NCI-H2029 (cell line): Measurements from ENCODE around the gene CDHR3.
"Not testable (repeated sequence)": the region's sequence is repeated elsewhere in the genome, so short reads cannot be mapped to it uniquely, and the experiment has no call there.

Experiments
- DNase-seq: peaks from one replicate; lab custom pipeline; 2025; lab: John Stamatoyannopoulos, UW

The CDHR3 gene

GRCh38 chr7:105996860-105997737, 34.0 kb downstream of the CDHR3 start:
- DNase-seq = no peak

- no peak for DNase-seq
Observed at GRCh38 chr7:105999256-105999655, 36.2 kb downstream of the CDHR3 start.

GRCh38 chr7:106001196-106001595, 38.1 kb downstream of the CDHR3 start:
- DNase-seq = no peak

- DNase-seq = no peak
Observed at GRCh38 chr7:106001886-106002285, 38.8 kb downstream of the CDHR3 start.

- DNase-seq = no peak
Observed at GRCh38 chr7:106003525-106004064, 40.5 kb downstream of the CDHR3 start.

GRCh38 chr7:106006906-106007305, 43.8 kb downstream of the CDHR3 start:
- no peak for DNase-seq

GRCh38 chr7:106007796-106008195, 44.7 kb downstream of the CDHR3 start:
- DNase-seq = not testable (repeated sequence)

GRCh38 chr7:106009503-106010226, 46.6 kb downstream of the CDHR3 start:
- peak; percentile 89 for DNase-seq

- DNase-seq = no peak
Observed at GRCh38 chr7:106010331-106010730, 47.3 kb downstream of the CDHR3 start.

- DNase-seq = no peak
Observed at GRCh38 chr7:106010866-106011265, 47.8 kb downstream of the CDHR3 start.

GRCh38 chr7:106012184-106012583, 49.1 kb downstream of the CDHR3 start:
- no peak for DNase-seq

GRCh38 chr7:106012935-106013439, 49.9 kb downstream of the CDHR3 start:
- no peak for DNase-seq

GRCh38 chr7:106015381-106016218, 52.5 kb downstream of the CDHR3 start:
- no peak for DNase-seq

GRCh38 chr7:106016331-106016730, 53.3 kb downstream of the CDHR3 start:
- no peak for DNase-seq

GRCh38 chr7:106017657-106018056, 54.6 kb downstream of the CDHR3 start:
- no peak for DNase-seq

GRCh38 chr7:106018566-106019469, 55.8 kb downstream of the CDHR3 start:
- no peak for DNase-seq

- no peak for DNase-seq
Observed at GRCh38 chr7:106019470-106019820, 56.4 kb downstream of the CDHR3 start.

- DNase-seq = no peak
Observed at GRCh38 chr7:106021151-106022067, 58.3 kb downstream of the CDHR3 start.

GRCh38 chr7:106022193-106022821, 59.2 kb downstream of the CDHR3 start:
- DNase-seq = peak; percentile 23
